OCI-LY3 (cell line): Measurements from ENCODE around the gene MTA2.

Experiments used
- EZH2phosphoT487 ChIP-seq: fragments of 200-600 bp; shearing (Covaris generic); IDR thresholded peaks from 2 replicates; pipeline ENCODE4 v1.6.1; 2018; ENCODE audit warnings: antibody characterized with exemption, mixed run types, low read depth
- TF ChIP-seq, protein P1 (sequence below): fragments of 200-600, 300-600 bp; sonication (generic); IDR thresholded peaks from 2 replicates; pipeline ENCODE4 v1.5.1; 2014; ENCODE audit warnings: antibody characterized with exemption, low read length, low read depth

GRCh38 chr11:62579252-62579651 is 22.4 kb downstream of the MTA2 start:
- TF ChIP-seq, protein P1, sequence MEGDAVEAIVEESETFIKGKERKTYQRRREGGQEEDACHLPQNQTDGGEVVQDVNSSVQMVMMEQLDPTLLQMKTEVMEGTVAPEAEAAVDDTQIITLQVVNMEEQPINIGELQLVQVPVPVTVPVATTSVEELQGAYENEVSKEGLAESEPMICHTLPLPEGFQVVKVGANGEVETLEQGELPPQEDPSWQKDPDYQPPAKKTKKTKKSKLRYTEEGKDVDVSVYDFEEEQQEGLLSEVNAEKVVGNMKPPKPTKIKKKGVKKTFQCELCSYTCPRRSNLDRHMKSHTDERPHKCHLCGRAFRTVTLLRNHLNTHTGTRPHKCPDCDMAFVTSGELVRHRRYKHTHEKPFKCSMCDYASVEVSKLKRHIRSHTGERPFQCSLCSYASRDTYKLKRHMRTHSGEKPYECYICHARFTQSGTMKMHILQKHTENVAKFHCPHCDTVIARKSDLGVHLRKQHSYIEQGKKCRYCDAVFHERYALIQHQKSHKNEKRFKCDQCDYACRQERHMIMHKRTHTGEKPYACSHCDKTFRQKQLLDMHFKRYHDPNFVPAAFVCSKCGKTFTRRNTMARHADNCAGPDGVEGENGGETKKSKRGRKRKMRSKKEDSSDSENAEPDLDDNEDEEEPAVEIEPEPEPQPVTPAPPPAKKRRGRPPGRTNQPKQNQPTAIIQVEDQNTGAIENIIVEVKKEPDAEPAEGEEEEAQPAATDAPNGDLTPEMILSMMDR, result no peak
- no peak for TF ChIP-seq EZH2phosphoT487
